Aorta (tissue), 5 donors: ENCODE data around the gene ABTB2. TPM values are rescaled to one million over a fixed set of nuclear protein-coding genes. Genes with fewer than 3 reads are reported as not detected.
A peak's percentile ranks its signal among the peaks of the same experiment; 100 is the strongest.

ENCODE experiments used
- ATAC-seq: fragments of 200-7000 bp; cut with Tn5 transposase; one replicate; pipeline ENCODE4 v1.9.1; 2022; ENCODE audit warnings: moderate library complexity; ENCODE audit not compliant: low FRiP score
- DNase-seq, 2 donors: peaks; one replicate each; pipeline ENCODE4 v3.0.0-alpha.2; 2020
- H3K27ac ChIP-seq, 2 donors: one replicate each; pipeline ENCODE4 v1.5.1; 2013; ENCODE audit warnings: low read length in 2 of 2, mild to moderate bottlenecking in 2 of 2, moderate library complexity in 2 of 2, control low read depth in 1 of 2, inconsistent platforms in 1 of 2, low read depth in 1 of 2
- H3K27me3 ChIP-seq, 2 donors: one replicate each; pipeline ENCODE4 v1.6.1; 2013; ENCODE audit warnings: control low read depth in 1 of 2, low read length in 1 of 2, mild to moderate bottlenecking in 1 of 2, moderate library complexity in 1 of 2; ENCODE audit not compliant: insufficient read depth in 2 of 2, control insufficient read depth in 1 of 2
- H3K36me3 ChIP-seq, 2 donors: one replicate each; pipeline ENCODE4 v1.6.1; 2013; ENCODE audit warnings: control low read depth in 1 of 2, low read length in 1 of 2, mild to moderate bottlenecking in 1 of 2; ENCODE audit not compliant: insufficient read depth in 2 of 2, control insufficient read depth in 1 of 2
- H3K4me1 ChIP-seq, 2 donors: one replicate each; pipeline ENCODE4 v1.6.1; 2013; ENCODE audit warnings: low read length in 2 of 2, control low read depth in 1 of 2, mild to moderate bottlenecking in 1 of 2, moderate library complexity in 1 of 2; ENCODE audit not compliant: insufficient read depth in 2 of 2, control insufficient read depth in 1 of 2
- H3K4me3 ChIP-seq, 2 donors: one replicate each; pipeline ENCODE4 v1.5.1; 2013; ENCODE audit warnings: low read length in 2 of 2, control low read depth in 1 of 2, mild to moderate bottlenecking in 1 of 2
- H3K9me3 ChIP-seq: one replicate; pipeline ENCODE4 v1.6.1; 2013; ENCODE audit warnings: mild to moderate bottlenecking, low read length; ENCODE audit not compliant: control insufficient read depth
- WGBS, 2 donors: extraction: QIAGEN DNeasy Blood & Tissue Kit; methylation state at CpG; one replicate each; pipeline ENCODE4 v1.1.7; 2013; 5-methylcytosine and 5-hydroxymethylcytosine counted together
- intact Hi-C, 2 donors: fragments of 100-400 bp; cut with DNase I; formaldehyde crosslinking; loops; one replicate each; pipeline versions ENCODE4 v1.14.2 to v1.15.0; 2022
- polyA plus RNA-seq, 2 donors: library from polyadenylated mRNA; stranded (reverse); fragments of 200-250 nt; gene quantifications; one replicate each; pipeline ENCODE4 v1.2.3, GENCODE V29; 2013
- total RNA-seq, 2 donors: library from RNA; stranded (reverse); fragmentation: NEBNext Ultra II Directional; extraction: Animal tissue kit (Norgen Biotek cat#: 25700); gene quantifications; one replicate each; pipeline ENCODE4 v1.2.1, GENCODE V29; 2021
- donor health status: healthy with polysubstance abuse.
- donor health status: Bipolar disorder and iron deficiency.
- donor health status: DM: no; HTN: no; CAD: no.
- donor health status: DM: no; HTN: no; CAD: no.
- donor health status: DM: yes; HTN: yes; CAD: no.

Gene ABTB2
- total and polyA plus RNA-seq, 4 donors, result 2.9 to 11.4 (median 6.9) TPM

DNA sequence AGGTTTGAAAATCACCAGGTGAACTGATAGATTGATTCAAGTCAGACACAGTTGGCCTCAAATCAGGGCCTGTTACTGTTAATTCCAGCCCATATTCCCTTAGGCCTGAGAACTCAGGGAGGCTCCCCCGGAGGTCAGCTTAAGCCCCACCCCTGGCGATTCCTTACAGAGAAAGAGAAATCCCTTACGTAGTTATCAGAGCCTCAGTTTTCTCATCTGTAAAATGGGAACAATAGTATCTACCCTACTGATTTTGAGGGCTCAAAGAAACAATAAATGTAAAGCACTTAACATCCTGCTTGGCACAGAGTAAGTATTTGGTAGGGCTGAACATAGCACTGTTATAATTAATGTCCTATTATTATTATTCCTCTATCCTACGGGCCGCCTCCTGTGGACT, 158.3 kb downstream of the ABTB2 start:
- Histone ChIP-seq H3K27ac (no peak overlapping the region), H3K36me3 (no peaks in the 10 kb centered on the region), H3K4me1 (no peaks in the 10 kb centered on the region), H3K27me3 (no peaks in the 10 kb centered on the region), H3K9me3 (no peaks in the 10 kb centered on the region), H3K4me3 (no peak overlapping the region)
- intact Hi-C loops, result no loop called here
- WGBS, 2 donors, result 75% methylated on average over 5 of the region's 5 CpGs
- no peak for DNase-seq
- no peak for ATAC-seq

DNA sequence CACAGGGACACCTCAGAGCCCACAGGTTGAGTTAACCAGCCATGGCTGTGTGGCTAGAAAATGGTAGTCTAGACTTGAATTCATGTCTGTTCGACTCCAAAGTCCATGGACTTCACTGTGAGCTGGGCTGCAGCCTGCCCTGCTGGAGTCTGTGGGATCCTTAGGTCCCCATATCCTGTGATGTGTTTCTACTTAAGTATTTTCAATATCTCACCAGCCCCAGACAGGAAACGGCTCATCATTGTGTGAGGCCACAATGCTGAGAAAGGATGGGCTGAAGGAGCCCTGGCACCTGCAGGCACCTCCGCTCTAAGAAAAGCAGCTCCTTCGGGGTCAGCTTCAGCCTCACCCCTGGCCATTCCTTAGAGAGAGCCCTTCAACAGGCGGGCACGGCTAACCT, 159.3 kb downstream of the ABTB2 start:
- no peaks in the 10 kb centered on the region for H3K4me1 ChIP-seq
- DNase-seq (no peak), ATAC-seq (no peak)
- H3K27me3 ChIP-seq, result no peaks in the 10 kb centered on the region
- H3K27ac ChIP-seq, result no peak overlapping the region
- WGBS, 2 donors, result 94 to 95% methylated on average over 6 of the region's 6 CpGs
- H3K9me3 ChIP-seq, result no peaks in the 10 kb centered on the region
- H3K4me3 ChIP-seq, result no peak overlapping the region
- intact Hi-C loops, result no loop called here
- no peaks in the 10 kb centered on the region for H3K36me3 ChIP-seq

DNA sequence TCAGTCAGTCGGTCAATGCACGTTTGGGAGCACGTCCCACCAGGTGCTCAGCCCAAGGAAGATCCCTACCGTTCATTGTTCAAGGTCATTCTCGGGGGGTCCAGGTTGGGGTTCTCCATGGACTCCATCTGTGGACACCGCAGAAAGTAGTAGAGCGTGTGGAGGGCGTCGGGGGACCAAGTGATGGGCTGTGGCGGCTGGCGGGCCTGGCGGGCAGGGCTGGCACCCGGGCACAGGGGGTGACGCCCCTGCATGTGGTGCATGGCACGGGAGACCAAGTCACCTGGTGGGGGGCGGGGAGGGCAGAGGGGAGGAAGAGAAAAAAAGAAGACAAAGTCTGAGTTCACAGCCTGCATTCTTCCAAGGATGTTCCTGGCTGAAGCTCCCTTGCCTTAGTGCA, 160.6 kb downstream of the ABTB2 start:
- ATAC-seq (no peak), DNase-seq (no peak)
- 94 to 96% methylated on average over 16 of the region's 16 CpGs for WGBS, 2 donors

DNA sequence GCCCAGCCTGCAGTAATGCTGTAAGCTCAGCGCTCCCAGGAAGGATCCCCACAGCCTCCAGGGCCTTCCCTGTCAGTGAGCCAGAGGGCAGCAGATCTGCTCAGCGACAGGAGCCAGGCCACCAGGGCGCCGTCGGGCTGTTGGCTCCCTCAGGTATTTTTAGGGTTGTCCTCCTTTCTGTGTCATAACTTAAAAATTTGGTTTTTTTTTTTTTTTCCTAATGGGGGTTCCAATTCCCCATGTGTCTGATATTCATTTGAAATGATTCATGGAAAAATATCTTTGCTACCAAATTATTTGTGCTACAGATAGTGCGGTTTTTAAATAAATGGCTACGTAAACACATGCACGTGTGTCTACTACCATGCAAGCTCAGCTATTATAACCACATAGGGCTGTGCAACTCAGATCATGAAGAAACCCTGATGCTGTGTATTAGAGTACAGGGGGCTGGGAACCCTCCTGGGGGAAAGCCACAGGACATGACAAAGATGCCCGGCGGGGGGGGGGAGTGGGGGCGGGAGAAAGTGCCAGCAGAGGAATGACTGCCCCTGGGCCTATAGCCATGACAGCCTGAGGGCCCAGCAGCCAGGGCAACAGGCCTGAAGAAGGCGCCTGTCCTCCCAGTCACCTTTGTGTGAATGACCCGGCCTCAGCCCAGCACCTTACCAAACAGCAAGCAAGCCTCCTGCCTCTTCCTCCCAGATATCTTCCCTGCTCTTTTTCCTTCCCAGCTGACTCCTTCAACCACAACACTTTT, 163.1 kb downstream of the ABTB2 start:
- peak overlapping the region in 1 of 2 donors; percentile 81 for H3K27ac ChIP-seq

More for the DNA sequence above, 160.6 kb downstream of the ABTB2 start:
- Histone ChIP-seq H3K4me3 (no peak overlapping the region), H3K36me3 (no peaks in the 10 kb centered on the region), H3K27ac (no peak overlapping the region), H3K27me3 (no peaks in the 10 kb centered on the region), H3K9me3 (no peaks in the 10 kb centered on the region), H3K4me1 (no peaks in the 10 kb centered on the region)
- intact Hi-C loops, result no loop called here

DNA sequence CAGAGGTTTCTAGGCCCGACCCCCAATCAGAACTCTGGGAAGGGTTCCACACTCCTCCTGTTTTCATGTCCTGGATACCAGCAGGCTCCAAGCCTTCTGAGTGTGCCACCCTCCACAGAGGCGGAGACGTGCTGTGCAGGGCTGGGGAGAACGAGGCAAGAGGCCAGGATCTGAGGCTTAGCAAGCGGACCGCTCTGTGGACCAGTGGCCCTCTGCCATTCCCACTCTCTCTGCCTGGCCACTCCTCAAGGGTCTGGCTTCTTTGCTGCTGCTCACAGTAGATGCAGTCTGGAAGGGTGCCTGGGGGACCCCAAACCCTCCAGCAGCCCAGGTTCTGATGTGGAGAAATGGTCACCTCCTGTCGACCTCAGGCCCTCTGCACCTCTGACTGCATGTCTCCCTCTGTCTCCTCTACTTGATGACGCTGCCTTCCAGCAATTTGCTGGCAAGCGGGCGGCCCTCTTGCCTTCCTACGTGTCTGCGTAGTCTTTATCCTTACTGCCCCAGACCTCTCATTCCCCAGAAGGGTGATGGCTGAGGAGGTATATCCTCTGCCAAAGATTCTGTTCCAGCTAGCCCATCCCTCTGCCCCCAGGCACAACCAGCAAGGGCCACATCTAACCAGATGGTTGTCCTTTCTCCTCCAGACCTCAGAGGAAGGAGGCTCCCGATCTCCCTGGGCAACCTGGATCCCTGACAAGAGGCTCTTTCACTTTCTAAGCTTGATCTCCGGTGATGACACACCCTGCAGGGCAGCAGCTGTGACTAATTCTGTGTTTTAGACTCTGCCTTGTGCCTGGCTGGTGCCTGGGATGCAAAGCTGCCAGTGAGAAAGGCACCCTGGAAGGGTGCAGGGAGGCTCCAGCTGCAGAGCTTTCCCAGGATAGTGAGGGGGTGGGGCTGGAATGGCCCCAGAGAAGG, 165.1 kb downstream of the ABTB2 start:
- 7 to 9% methylated on average over 14 of the region's 14 CpGs for WGBS, 2 donors
- intact Hi-C loops, result loop anchor here (2.0 to 5.0 kb wide), 4 partner anchors 30 to 165 kb away; partner anchors contain the start of gene ABTB2 (in 1 of the 2)
- DNase-seq (peak; percentile 90 to 91), ATAC-seq (peak; percentile 86)
- Histone ChIP-seq H3K27me3 (no peaks in the 10 kb centered on the region), H3K27ac (peak overlapping the region; percentile 53 to 81), H3K4me1 (no peaks in the 10 kb centered on the region), H3K4me3 (no peak overlapping the region), H3K9me3 (no peaks in the 10 kb centered on the region), H3K36me3 (no peaks in the 10 kb centered on the region)

More for the DNA sequence above, 163.1 kb downstream of the ABTB2 start:
- Histone ChIP-seq H3K27me3 (no peaks in the 10 kb centered on the region), H3K9me3 (no peaks in the 10 kb centered on the region), H3K4me1 (no peaks in the 10 kb centered on the region), H3K36me3 (no peaks in the 10 kb centered on the region), H3K4me3 (no peak overlapping the region)
- 53 to 72% methylated on average over 11 to 13 of the region's 13 CpGs for WGBS, 2 donors
- DNase-seq, result no peak
- intact Hi-C loops, result loop anchor here in 1 of 2 donors (5.0 kb wide), 1 partner anchor 163 kb away; the partner anchor contains the start of gene ABTB2
- ATAC-seq, result no peak

DNA sequence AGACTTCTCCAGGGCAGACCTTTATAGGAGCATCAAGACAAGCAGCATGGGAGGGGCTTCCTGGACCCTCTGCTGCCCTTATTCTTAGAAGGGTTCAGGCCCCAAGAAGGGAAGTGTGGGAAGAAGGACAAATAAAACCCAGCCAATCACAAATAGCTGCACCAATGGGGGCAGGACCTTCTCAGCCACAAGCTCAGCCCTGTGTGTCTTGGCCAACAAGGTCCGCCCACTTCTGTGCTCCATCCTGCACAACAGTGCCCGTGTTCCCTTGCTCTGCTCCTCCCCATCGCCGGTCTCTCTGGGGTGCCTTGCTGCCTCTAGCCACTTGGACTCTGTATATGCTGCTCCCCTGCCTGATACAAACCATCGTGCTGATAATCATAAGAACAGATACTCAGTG, 166.2 kb downstream of the ABTB2 start:
- H3K4me1 ChIP-seq, result no peaks in the 10 kb centered on the region
- no peaks in the 10 kb centered on the region for H3K36me3 ChIP-seq
- 70 to 72% methylated on average over 5 of the region's 5 CpGs for WGBS, 2 donors
- no peak overlapping the region for H3K4me3 ChIP-seq
- ATAC-seq (no peak), DNase-seq (no peak)
- H3K9me3 ChIP-seq, result no peaks in the 10 kb centered on the region
- intact Hi-C loops, result loop anchor here in 1 of 2 donors (5.0 kb wide), 1 partner anchor 166 kb away; the partner anchor contains the start of gene ABTB2
- H3K27me3 ChIP-seq, result no peaks in the 10 kb centered on the region
- H3K27ac ChIP-seq, result peak overlapping the region in 1 of 2 donors; percentile 6

DNA sequence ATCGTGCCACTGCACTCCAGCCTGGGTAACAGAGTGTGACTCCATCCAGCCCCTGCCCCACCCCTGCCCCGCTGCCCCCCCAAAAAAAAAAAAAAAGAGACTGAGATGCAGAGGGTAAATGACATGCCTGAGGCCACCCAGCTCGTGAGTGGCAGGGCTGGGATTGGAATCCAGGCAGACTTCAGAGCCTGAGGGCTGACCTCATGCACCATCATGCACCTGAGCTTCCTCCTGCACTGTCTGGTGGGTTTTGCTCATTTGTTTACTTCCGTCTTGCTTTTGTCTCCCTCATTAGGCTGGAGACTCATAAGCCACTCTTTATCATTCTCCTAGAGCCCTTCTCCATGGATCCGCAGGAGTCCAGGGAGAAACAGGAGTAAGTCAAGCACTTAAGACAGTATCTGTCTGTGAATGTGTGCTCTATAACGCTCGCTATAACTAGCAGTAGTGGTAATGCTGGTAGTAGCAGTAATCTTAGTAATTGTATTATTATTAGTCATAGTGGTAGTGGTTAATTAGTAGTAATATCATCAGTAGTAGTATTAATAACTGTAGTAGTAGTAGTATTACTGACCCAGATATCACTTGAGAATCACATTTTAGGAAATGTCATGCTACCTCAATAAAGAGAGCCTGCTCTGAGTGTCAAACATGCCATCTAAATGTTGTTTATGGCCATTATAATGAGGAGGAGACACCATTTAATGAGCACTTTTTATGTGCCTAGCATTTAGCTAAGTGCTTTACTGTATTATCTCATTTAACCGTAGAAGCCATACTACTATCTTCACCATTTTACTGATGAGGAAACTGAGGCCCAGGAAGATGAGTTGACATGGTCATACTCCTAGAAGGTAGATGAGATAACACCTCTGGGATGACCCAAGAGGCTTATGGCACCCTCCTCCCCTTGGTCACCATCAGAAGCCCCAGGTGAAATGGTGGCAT, 167.3 kb downstream of the ABTB2 start:
- DNase-seq (no peak), ATAC-seq (no peak)
- 93 to 95% methylated on average over 8 of the region's 8 CpGs for WGBS, 2 donors
- Histone ChIP-seq H3K27ac (no peak overlapping the region), H3K36me3 (no peaks in the 10 kb centered on the region), H3K4me1 (no peaks in the 10 kb centered on the region), H3K4me3 (no peak overlapping the region), H3K27me3 (no peaks in the 10 kb centered on the region), H3K9me3 (no peaks in the 10 kb centered on the region)
- intact Hi-C loops, result loop anchor here in 1 of 2 donors (5.0 kb wide), 1 partner anchor 167 kb away; the partner anchor contains the start of gene ABTB2

DNA sequence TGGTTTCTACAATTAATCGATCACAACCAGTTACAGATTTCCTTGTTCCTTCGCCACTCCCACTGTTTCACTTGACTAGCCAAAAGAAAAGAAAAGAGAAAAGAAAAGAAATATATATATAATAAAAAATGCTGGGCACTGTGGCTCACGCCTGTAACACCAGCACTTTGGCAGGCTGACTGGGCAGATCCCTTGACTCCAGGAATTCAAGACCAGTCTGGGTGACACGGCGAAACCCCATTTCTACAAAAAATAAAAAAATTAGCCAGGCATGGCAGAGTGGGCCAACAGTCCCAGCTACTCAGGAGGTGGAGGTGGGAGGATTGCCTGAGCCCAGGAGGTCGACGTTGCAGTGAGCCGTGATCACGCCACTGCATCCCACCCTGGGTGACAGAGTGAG, 168.6 kb downstream of the ABTB2 start:
- no peak overlapping the region for H3K27ac ChIP-seq
- no peaks in the 10 kb centered on the region for H3K4me1 ChIP-seq
- H3K9me3 ChIP-seq, result no peaks in the 10 kb centered on the region
- H3K4me3 ChIP-seq, result no peak overlapping the region
- intact Hi-C loops, result no loop called here
- DNase-seq, result no peak
- no peaks in the 10 kb centered on the region for H3K36me3 ChIP-seq
- H3K27me3 ChIP-seq, result no peaks in the 10 kb centered on the region
- WGBS, 2 donors, result 87 to 88% methylated on average over 9 of the region's 9 CpGs
- ATAC-seq, result no peak
